Ramos (cell line): ENCODE measurements around the gene PLA2G4E.

Source experiments
- in situ Hi-C: fragments of 300-500 bp; cut with MboI; formaldehyde crosslinking; loops from one replicate; pipeline ENCODE4 v1.14.3; 2022; ENCODE audit warnings: low sequenced_read_pairs; ENCODE audit not compliant: unreplicated experiment

Gene PLA2G4E

DNA sequence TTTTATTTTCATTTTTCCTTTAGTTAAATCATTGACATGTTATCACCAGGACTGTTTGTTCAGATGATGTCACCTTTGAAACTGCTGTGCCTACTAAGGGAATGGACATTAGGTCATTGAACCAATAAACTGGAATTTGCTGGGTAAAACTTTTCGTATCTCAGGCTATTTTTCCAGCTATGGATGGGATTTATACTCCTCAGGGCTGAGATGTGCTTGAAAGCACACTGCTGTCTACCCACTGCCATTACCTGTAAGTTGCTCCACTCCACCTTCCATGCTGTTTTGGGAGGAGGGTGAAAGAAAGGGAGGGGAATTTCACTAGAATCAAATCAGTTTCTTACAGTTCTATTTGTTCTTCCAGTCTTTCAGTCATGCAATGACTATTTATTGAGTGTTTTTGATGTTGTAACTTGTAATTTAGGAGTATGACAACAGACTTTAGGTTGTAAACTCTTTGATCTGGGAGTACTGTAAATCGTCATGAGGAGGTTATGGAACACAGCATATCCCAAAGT lies 59.8 kb downstream of the PLA2G4E start:
- in situ Hi-C loops = no loop called here

DNA sequence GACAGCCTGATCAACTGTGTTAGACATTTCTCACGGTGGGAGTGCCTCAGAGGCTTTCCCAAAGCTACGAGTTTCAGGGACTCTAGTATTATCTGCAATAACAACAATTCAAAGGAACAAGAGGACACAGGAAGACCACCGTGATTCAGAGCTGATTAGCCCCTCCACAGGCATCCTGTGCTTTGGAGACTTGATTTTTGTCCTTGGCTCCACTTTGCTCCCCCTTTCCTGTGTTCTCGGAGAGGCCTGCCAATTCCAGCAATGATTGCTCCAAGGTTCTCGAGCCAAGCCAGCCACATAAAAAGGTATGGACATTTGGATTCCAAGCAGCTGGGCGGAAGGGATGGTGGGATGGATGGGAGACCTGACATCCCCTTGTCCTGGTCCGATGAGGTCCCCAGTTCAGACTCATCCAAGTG lies 62.8 kb downstream of the PLA2G4E start:
- in situ Hi-C loops = no loop called here

DNA sequence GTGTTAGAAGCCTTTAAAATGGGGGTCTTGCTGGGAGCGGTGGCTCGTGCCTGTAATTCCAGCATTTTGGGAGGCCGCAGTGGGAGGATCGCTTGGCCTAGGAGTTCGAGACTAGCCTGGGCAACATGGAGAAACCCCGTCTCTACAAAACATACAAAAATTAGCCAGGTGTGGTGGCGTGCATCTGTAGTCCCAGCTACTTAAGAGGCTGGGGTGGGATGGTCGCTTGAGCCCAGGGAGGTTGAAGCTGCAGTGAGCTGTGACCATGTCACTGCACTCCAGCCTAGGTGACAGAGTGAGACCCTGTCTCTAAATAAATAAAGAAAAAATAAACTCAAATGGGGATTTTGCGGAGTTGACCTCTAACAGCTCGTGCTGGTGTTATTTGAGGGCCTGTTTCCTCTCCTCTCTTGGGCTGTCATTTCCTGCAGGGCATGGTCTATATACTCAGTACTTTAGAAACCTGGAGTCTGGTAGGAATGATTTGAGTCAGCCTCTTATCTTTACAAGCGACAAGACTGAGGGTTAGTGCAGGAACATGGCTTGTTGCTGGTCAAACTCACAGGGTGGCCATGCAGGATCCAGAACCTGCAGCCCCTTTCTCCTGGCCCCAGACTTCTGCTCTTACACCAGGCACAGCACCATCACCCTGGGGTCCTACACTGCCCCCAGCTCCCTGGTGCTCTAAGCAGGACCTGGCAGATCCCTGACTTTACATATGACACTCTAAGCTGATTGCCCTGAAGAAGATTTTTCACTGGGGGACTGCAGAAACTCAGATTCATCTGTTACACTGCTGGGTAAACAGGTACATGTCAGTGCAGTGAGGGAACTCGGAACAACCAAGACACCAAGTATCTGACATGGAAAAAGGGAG lies 63.6 kb downstream of the PLA2G4E start:
- in situ Hi-C loops = no loop called here

DNA sequence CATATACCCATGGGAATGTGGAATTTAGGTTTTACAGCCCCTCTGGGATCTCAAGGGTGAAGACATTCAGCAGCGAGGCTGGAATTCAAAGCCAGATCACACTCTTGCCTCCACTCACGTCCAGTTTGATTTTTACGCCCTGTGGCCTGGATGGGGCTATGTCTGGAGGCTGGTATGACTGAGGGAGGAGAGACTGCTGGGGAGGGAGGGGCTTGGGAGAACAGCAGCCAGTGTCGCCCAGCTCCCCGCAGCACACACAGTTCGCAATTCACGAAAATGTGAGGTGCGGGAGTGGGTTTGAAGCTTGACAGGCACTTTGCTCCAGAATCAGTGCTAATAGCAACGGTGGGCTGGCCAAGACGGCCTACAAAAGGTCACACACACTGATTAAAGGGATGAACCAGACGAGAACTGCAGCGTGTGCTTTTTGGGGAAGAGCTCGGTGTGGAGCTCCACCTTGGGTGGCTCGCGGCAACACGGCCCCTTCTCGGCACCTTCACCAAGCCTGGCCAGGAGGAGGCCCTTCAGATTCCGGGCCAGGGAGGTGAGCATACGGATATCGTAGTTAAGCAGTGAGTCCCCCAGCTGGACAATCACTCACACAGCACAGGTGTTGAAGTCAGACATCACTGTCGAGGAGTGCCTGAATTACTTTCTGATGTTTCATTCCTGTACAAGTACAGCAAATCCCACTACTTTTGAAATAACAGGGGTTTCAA lies 64.9 kb downstream of the PLA2G4E start:
- in situ Hi-C loops = no loop called here

DNA sequence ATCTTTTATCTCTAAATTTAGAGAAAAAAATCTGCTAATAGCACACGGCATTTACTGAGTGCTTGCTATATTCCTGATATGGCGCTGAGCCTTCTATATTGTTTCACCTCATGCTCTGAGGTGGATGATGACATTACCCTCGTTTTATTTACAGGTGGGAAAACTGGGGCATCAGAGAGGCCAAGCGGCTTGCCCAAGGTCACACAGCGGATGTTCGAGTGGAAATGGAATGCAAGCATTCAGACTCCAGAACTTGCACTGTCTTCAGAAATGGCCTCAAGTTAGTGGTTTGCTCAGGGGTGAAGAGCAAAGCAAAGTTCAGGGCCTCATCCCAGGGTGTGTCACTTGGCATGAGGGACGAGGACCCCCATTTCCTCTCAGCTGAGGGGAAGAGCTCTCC lies 65.7 kb downstream of the PLA2G4E start:
- in situ Hi-C loops = no loop called here

DNA sequence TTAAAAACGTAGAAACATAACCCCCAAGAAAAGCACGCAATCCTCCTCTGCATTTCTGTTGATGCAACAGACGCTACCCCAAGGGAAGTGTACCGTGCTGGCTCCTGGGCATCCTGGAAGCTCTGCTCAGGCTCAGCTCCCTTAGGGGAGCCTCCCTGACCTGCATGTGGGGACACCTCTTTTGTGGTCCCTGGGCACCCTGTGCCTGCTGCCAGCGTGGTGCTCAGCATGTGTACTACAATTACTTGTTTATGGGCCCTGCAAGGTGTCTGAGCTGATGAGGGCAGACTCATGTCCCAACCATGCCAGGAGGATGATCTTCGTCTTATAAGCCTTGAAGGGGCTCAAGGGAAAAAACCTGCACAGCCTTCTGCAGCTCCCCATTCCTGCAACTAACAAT lies 66.8 kb downstream of the PLA2G4E start:
- in situ Hi-C loops = no loop called here

DNA sequence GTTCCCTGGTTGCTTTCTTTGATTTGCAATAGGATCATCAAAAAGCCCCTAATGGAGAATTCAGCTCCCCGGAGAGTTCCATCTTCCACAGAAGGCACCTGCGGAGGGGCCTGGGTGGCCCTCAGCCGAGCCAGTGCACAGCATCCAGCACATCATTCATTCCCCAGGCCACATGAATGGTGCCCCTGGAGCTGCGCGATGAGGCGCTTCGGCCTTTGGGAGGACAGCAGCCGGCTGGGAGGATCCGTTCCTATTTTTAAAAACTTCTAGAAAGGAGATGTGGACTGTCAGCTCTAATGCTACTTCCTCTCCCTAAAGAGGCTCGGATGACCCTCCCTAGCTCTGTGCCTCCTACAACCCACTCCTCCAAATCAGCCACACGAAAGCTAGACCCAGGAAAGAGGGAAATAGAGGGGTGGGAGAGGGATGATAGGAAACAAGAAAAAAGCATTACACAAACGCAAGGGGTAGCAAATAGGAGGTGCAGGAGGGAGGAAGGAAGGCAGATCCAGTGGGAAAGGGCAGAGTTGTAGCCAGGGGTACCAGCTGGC lies 68.8 kb downstream of the PLA2G4E start:
- in situ Hi-C loops = no loop called here

DNA sequence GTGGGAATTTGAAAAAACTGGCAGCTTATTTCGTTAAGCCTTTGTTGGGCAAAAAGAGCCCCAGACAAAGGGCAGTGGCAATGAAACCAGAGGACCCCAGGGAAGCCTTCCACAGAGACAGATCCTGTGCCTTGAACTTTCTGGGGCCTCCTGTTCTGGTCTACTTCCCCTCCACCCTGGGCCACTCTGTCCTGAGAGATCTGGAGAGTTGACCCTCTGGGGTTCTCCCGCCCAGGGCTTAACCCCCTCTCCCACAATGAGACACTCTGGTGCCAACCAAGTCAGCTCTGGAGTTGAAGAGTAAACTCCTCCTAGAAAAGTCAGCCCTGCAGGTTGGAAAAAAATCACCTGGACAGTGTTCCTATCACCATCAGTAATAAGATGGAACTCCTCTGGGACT lies 69.3 kb downstream of the PLA2G4E start:
- in situ Hi-C loops = no loop called here

DNA sequence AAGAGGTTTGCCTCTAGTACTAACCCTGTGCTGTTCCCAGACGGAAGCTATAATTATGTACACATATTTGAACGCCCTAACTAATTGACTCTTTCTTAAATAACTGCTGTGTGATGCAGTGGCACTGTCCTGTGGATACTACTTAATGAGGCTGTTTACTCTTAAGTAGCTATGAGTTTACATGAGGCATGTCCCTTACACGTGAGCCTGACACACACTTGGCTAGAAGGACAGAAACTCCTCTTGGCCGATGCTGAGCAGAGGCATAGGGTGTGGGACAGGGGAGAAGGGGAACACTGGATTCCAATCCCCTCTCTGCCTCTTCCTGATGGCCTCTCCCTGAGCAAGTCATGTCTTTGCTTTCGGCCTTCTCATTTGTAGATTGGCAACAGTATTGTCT lies 70.4 kb downstream of the PLA2G4E start:
- in situ Hi-C loops = no loop called here

DNA sequence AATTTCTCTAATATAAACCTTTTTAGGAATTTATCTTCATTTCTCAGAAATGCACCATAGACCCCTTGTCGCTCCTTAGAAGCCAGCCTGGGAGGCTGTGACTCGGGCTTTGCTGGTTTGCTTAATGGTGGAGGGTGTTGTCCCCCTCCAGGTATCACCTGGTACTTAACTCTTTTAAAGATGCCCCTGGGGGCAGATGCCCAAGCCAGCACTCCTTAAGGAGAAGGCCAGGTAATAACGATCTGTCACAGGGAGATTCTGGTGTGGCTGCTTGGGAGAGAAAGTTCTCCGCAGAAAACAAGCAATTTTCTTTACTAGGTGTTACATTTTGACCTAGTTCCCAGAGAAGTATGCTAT lies 70.7 kb downstream of the PLA2G4E start:
- in situ Hi-C loops = no loop called here

DNA sequence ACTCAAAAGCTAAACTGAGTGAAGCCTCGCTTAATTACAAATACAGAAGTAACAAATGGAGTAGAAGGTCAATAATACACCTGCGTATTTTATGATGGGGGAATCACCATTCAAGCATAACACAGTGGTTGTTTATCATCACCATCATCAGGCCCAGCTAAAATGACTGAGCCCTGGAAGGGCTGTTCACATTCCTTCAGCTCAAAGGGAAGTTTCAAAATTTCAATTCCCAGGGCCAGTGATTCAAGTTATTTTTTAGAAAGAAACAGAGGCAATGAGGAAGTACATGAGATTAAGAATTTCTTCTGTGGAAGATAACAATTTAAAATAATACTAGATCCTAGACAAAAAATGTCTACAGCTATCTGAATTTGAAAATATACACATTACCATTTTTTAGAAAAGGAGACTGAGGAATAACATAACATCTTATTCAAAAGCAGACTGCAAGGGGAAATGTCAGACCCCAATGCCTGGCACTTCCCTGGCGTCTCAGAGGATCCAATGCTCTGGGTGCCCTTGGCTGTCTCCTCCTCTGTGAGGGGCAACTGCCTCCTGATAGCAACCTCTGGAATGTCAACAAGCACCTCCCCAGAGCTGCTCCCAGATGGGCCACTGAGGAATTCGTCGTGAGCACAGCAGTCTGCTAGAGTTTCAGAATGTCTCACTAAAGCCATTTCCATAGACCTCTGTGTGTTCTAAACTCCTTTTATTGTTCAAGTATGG lies 71.3 kb downstream of the PLA2G4E start:
- in situ Hi-C loops = no loop called here

DNA sequence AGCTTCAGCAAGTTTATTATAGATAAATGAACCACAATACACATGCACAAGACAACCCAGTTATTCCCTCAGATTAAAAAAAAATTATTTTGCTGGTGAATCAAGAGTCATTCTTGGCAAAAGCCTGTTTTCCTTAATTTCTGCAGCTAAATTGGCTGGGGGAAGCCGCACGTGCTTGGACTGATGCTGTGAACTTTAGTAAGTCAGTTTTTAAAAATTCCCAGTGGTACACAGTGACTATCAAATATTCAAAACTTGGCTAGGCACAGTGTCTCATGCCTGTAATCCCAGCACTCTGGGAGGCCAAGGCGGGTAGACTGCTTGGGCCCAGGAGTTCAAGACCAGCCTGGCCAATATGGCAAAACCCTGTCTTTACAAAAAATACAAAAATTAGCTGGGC lies 72.4 kb downstream of the PLA2G4E start:
- in situ Hi-C loops = no loop called here

DNA sequence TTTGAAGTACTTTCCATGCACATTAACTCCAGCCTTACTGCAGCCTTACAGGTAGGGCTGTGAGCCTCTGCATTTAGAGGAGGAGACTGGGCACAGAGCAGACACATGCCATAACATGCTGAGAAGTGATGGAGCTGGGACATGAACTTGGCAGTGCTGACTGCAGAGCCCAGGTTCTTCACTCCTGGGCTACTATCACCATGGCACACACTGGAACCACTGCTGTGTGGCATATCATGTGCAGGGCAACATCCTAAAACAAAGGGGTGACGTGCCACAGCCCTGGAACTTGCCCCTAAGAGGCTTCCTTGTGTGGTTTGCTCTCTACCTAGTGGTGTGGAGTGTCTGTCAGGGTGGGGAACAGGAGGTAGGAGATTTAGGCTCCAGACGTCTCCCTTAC lies 73.9 kb downstream of the PLA2G4E start:
- in situ Hi-C loops = no loop called here

DNA sequence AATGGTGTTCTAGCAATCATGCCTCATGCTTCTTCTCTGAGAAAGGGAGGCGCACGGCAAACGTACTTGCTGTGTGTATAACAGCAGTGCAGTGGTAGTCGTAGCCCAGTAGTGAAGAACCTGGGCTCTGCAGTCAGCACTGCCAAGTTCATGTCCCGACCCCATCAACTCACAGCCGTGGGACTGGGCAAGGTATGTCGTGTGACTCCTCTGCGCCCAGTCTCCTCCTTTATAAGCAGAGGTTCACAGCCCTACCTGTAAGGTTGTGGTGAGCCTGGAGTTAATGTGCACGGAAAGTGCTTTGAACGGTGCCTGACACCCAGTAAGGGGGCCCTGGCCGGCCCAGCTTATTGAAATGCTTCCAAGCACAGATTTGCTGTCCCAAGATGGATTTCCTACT lies 75.1 kb downstream of the PLA2G4E start:
- in situ Hi-C loops = no loop called here

DNA sequence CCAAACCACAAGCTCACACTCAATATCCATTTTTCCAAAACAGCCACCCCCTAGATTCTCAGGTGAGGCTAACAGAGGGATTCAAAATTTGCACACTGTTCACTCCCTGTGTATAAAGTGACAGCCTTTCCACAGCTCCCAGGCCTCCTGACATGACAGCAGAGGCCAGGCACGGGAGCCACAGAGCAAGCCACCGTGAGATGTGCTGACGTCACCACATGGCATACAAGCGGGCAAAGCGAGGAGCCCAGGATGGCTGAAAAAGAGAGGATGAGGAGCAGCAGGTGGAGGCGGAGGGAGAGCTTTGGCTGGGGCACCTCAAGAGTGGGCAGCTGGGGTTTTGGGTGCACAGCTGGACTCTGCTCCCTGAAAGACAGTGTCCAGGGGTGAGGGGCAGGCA lies 75.6 kb downstream of the PLA2G4E start:
- in situ Hi-C loops = no loop called here

DNA sequence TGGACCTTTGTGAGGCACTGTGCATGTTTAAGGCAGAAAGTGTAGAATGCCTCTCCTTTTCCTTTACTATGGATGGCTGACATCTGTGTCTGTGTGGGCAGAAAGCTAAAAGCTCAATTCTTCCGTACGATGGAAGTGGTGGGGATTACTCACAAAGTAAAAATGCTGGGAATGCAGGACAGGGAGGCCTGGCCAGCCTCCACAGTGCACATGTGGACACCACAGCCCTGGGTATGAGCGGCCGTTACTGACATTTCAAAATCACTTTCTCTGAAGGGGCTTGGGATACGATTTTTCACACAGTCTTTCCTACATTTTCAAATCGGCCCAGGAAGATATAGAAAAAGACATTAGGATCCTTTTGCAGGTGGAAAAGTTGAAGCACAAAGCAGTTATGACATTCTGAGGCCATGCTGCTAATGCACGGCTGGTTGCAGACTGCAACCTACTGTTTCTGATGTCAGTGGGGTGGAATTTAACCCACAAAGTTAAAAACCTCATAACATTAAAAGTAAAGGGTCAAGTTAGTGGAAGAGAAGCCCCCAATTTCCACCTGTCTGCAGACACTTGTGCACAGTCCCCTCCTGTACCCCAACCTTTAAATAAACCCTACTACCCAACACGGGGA lies 76.4 kb downstream of the PLA2G4E start:
- in situ Hi-C loops = no loop called here

DNA sequence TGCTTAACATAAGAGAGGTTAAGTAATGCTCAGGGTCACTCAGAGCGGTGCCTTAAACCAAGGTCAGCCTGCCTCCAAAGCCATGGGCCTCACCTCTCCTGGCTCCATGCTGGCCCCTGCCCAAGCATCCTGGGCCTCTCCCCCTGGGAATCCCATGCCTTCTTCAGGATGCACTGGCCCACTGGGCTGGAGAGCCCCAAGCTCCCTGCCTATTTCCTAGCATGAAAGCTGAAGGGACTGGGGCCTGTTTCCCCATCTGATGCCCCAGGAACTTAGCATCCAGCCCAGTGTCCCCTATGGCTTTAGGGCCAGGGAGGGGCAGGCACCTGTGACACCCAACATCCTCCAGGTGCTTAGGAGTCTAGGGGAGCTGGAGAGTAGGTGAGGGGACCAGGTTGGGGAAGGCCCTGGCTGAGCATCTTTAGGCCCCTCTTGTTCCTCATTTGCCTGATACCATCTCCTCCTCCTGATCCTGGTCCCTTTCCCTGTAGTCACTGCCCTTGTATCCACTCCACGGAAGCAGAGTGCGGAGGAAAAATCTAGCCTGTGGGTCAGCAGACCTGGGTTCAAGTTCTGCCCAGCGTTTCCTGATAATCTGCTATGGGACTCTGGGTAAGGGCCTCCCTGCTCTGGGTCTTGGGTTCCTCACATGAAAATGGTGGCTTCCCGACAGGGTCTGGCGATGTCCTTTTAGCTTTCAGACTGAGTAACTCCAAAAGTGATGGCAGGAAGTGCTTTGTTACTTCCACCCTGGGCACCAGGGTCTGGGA lies 77.1 kb downstream of the PLA2G4E start:
- in situ Hi-C loops = no loop called here

DNA sequence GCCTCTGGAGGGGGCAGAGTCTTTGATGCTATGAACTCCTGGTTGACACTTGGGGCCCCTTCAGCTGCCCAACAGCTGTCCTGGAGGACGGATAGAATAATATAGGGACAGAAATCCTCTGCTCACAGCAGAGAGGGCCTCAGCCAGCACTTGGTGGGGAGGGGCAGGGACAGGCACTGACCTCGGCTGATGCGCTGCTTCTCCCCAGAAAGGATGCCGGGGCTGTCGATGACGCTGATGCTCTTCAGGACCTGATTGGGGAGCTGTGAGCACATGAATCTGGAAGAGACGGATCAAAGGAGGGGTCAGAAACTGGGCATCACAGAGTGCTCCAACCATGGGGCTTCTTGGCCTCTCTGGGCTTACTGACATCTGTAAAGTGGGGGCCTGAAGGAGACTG lies 78.0 kb downstream of the PLA2G4E start:
- in situ Hi-C loops = no loop called here

DNA sequence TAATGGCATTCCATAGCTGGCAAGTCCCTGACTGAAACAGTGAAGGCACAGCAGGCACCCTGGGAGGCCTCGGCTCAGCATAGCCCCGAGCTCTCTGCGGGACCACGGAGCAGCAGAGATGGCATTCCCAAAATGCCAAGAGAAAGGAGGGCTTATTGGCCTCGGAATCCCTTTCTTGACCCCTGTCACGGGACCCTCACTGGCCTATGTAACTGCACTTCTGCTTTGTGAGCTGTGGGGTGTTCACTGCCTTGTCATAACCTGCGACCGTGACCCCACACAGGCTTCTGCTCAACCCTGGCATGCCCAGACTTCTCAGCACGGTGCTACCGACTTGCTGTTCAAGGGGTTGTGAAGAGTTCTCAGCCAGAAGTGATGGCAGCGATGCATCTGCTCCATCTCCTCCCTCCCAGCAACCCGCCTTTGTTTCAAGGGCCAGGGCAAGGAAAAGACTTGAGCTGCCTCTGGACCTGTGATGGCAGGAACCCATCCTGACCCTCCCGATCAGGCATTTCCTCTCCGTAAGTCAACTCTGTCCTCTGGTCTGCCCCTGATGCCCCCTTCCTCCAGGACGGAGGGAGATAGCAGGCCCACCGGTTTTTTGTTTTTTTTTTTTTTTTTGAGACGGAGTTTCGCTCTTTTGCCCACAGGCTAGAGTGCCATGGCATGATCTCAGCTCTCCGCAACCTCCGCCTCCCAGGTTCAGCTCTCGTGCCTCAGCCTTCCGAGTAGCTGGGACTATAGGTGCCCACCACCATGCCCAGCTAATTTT lies 79.0 kb downstream of the PLA2G4E start:
- in situ Hi-C loops = no loop called here
